ENCODE data around the gene HDAC6.
"Not testable (repeated sequence)": the region's sequence is repeated elsewhere in the genome, so short reads cannot be mapped to it uniquely, and the experiment has no call there.

Gene HDAC6

DNA sequence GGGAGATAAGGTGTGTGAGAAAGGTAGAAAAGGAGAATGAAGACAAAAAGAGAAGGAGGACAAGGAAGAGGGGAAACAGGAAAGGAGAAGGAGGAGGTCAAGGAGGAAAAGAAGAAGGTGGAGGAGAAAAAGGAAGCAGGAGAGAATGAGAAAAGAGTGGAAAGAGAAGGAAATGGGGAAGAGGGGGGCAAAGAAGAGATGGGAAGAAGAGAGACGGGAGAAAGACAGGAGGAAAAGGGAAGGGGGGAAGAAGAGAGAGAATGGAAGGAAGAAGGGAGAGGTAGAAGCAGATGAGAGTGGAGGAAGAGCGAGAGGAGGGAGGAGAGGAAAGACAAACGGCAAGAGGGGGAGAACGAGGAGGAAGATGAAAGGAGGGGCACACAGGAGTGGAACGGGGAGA, 11.4 kb upstream of the HDAC6 start:
- no peak for DNase-seq

DNA sequence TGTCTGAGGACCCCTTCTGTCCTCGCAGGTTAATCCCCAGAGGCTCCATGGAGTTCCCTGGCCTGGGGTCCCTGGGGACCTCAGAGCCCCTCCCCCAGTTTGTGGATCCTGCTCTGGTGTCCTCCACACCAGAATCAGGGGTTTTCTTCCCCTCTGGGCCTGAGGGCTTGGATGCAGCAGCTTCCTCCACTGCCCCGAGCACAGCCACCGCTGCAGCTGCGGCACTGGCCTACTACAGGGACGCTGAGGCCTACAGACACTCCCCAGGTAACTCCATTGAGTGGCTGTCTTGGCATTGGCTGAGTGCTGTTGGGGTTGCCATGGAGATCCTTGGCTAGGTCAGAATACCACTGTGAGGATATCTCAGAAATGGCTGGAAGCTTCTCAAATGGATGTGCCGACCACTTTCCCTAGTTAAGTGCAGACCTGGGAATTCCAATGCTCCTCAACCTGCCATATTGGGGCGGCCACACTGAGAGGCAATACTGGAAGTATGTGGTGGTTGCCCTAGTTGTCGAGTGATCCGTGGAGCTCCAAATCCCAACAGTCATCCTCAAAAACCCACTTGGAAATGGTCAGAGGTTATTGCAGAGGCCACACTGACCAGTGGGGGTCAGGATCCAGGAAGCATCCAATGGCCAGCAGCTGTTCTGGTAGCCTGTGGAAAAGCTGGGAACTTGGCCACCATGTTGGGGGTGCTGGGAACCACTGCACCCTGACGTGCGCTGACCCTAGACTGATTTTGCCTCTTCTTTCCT, 10.6 kb upstream of the HDAC6 start:
- DNase-seq, result no peak

GRCh38 chrX:48792219-48792618, 9.6 kb upstream of the HDAC6 start:
- DNase-seq, result no peak

DNA sequence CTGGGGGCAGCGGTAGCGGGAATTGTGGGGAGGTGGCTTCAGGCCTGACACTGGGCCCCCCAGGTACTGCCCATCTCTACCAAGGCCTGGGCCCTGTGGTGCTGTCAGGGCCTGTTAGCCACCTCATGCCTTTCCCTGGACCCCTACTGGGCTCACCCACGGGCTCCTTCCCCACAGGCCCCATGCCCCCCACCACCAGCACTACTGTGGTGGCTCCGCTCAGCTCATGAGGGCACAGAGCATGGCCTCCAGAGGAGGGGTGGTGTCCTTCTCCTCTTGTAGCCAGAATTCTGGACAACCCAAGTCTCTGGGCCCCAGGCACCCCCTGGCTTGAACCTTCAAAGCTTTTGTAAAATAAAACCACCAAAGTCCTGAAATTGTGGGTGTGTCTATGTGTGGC, 7.9 kb upstream of the HDAC6 start:
- DNase-seq, result no peak

- no peak for DNase-seq
Measured at GRCh38 chrX:48794340-48794910, 7.4 kb upstream of the HDAC6 start.

DNA sequence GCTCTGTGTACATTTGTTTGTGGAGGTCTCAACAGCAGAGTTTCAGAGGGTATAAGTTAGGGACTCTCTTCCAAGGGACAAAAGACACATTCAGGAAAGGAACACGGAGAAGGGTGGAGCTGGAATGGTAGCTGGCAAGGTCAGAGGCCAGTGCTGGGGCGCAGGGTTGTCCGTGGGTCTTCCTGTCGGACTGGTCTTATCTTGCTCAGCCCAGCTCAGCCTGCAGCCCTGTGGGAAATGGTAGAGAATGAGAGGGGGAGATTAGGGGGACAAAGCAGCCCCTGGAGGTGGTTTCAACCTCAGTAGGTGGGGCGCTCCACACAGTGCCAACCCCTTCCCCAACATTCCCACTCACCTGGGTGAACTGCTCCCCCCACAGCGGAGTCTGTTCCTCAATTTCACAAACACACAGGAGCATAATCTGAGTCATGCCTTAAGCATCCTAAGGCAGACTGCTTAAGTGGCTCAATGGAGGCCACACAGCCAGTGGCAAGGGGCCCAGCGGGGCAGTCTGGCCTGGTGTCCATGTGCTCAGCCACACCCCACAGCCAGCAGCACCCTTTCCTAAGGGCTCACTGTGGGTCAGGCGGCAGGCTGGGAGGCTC, 6.9 kb upstream of the HDAC6 start:
- DNase-seq, result no peak

GRCh38 chrX:48798318-48798717, 3.5 kb upstream of the HDAC6 start:
- no peak for DNase-seq

GRCh38 chrX:48800574-48801279, 1.1 kb upstream of the HDAC6 start:
- DNase-seq, result peak; percentile 45

- peak; percentile 96 for DNase-seq
Measured at GRCh38 chrX:48802089-48802904, 430 bp downstream of the HDAC6 start.

GRCh38 chrX:48802905-48803200, 986 bp downstream of the HDAC6 start:
- no peak for DNase-seq

DNA sequence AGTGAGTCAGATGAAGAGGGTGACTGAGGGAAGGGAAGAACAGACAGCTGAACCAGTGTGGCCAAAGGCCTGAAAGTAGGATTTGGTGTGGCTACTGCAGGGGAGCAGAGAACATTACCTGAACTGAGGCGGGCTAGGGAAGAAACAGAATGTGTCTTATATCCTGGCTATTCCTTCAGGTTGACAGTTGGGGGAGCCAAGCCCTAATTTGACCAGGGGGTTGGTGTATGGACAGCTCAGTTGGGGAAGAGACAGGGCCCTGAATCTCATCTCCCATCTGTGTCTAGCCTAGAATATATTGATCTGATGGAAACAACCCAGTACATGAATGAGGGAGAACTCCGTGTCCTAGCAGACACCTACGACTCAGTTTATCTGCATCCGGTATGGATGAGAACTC, 4.2 kb downstream of the HDAC6 start:
- no peak for DNase-seq

DNA sequence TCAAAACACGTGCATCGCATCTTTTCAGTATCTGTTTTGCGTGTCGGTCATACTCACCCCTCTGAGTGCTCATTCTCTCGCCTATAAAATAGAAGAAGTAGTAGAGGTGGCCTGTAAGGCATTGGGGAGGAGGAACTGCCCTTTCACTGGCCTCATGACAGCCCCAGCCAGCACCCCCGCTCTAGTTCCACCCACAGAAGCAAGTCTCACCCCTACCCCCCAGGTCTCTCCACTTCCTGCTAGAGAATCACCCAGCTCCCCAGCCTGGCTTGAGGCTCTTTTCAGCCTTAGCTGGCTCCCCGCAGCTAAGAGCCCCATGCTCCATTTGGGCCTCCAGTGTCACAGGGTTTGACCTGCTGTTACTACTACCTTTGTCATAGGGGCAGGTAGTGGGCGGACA, 11.8 kb downstream of the HDAC6 start:
- no peak for DNase-seq

- no peak for DNase-seq
Measured at GRCh38 chrX:48814722-48815121, 12.9 kb downstream of the HDAC6 start.

- DNase-seq, result no peak
Measured at GRCh38 chrX:48815266-48815665, 13.4 kb downstream of the HDAC6 start.

- DNase-seq, result peak; percentile 67
Measured at GRCh38 chrX:48816014-48816810, 14.3 kb downstream of the HDAC6 start.

- DNase-seq, result no peak
Measured at GRCh38 chrX:48818098-48818497, 16.2 kb downstream of the HDAC6 start.

- DNase-seq, result no peak
Measured at GRCh38 chrX:48818866-48819265, 17.0 kb downstream of the HDAC6 start.

GRCh38 chrX:48819394-48819793, 17.5 kb downstream of the HDAC6 start:
- not testable (repeated sequence) for DNase-seq

- DNase-seq, result no peak
Measured at GRCh38 chrX:48823053-48823452, 21.2 kb downstream of the HDAC6 start.

DNA sequence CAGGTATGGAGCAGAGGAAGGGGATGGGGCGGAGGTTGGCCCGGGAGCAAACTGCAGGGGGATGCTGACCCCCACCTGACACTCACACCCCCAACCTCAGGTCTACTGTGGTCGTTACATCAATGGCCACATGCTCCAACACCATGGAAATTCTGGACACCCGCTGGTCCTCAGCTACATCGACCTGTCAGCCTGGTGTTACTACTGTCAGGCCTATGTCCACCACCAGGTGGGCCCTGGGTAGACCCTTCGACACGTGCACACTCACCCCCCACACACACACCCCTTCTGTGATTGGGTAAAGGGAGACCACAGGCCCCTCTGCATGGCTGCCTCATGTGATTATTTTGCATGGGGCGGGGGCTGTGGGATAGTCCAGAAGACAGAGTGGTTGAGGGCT, 22.2 kb downstream of the HDAC6 start:
- no peak for DNase-seq

DNA sequence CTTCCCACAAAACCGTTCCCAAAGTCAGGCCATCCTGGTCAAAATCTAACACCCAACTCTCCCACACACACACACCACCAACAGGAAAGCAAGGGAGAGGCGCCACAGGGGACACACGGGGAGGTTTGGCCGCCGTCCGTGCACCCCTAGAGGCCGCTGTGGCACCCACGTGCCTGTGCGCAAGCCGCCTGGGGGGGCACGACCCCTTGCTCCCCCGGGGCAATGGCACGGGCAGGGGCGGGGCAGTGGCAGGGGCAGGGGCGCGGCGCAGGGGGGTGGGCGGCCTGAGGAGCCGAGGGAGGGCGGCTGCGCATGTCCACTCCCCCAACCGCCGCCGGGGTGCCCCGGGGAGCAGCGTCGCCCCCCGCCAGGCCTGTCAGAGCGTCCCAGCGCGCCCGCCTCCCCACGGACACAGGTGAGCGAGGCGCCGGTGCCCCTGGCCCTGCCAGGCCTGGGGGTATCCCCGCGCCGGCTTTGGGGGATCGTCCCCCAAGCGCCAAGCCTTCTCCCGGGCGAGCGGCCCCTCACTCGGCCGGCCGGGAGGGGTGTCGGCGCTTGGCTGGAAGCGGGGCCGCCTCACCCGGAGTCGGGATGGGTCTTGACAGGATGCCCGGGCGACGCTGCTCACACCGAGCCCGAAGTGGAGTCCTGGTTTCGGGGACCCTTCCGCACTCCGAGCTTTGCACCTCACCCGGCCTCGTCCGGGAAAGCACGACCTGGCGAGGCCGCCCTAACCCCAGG, 24.4 kb downstream of the HDAC6 start, which contains the start of gene ERAS:
Gene ERAS (plus strand): TSS at position 379 of the 741 bp plus-strand sequence. CDS start 2,611 bp downstream, outside the sequence.
- DNase-seq, result no peak
